A673 (cell line): Measurements from ENCODE around the gene HOXA3.

Experiments
- EZH2 ChIP-seq: fragments of 200-600 bp; sonication (generic); IDR thresholded peaks from 2 replicates; pipeline ENCODE4 v1.6.1; 2017; ENCODE audit warnings: borderline replicate concordance, low read depth, mild to moderate bottlenecking, mixed read lengths, antibody characterized with exemption, low read length; ENCODE audit not compliant: poor library complexity, severe bottlenecking
- TF ChIP-seq, protein P1 (sequence below): fragments of 300-800, 200-600 bp; sonication (generic); conservative IDR thresholded peaks from 2 replicates; pipeline ENCODE4 v1.5.1; 2017; ENCODE audit warnings: low read depth, mild to moderate bottlenecking, antibody characterized with exemption, low read length, moderate library complexity, mixed read lengths

- TF ChIP-seq, protein P1, sequence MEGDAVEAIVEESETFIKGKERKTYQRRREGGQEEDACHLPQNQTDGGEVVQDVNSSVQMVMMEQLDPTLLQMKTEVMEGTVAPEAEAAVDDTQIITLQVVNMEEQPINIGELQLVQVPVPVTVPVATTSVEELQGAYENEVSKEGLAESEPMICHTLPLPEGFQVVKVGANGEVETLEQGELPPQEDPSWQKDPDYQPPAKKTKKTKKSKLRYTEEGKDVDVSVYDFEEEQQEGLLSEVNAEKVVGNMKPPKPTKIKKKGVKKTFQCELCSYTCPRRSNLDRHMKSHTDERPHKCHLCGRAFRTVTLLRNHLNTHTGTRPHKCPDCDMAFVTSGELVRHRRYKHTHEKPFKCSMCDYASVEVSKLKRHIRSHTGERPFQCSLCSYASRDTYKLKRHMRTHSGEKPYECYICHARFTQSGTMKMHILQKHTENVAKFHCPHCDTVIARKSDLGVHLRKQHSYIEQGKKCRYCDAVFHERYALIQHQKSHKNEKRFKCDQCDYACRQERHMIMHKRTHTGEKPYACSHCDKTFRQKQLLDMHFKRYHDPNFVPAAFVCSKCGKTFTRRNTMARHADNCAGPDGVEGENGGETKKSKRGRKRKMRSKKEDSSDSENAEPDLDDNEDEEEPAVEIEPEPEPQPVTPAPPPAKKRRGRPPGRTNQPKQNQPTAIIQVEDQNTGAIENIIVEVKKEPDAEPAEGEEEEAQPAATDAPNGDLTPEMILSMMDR: no peak
- no peak for TF ChIP-seq EZH2
These were observed 20.2 kb downstream of the HOXA3 start for GRCh38 chr7:27132214-27132613.
